A673 (cell line): Measurements from ENCODE around the gene MAP7. TPM values are rescaled to one million over a fixed set of nuclear protein-coding genes. Genes with fewer than 3 reads are reported as not detected.

Source experiments
- BruUV-seq: library from RNA; stranded (reverse); fragments of 400-500 nt; replicated peaks from 2 replicates; lab custom pipeline; 2021; lab: Mats Ljungman, UMichigan
- CTCF ChIA-PET: fragments of 300-600 bp; sonication (Branson Sonifier 250); formaldehyde crosslinking; loops from one replicate; lab custom pipeline; 2022; ENCODE audit warnings: antibody characterized with exemption; lab: Charles Lee
- POLR2A ChIA-PET: fragments of 300-600 bp; sonication (Branson Sonifier 250); formaldehyde crosslinking; loops from one replicate; lab custom pipeline; 2022; ENCODE audit warnings: antibody characterized with exemption; ENCODE audit not compliant: low non-redundant PET; lab: Charles Lee
- DNase-seq: peaks from one replicate; pipeline ENCODE4 v3.0.0-alpha.2; 2015; ENCODE audit warnings: low spot score
- H3K27ac ChIP-seq: fragments of 200-600 bp; sonication (generic); 2 replicates; pipeline ENCODE4 v1.5.1; 2016; ENCODE audit warnings: mixed run types, low read depth, mild to moderate bottlenecking, mixed read lengths, antibody characterized with exemption, low read length; ENCODE audit not compliant: poor library complexity, severe bottlenecking
- H3K27me3 ChIP-seq: fragments of 200-600 bp; sonication (generic); replicated peaks from 2 replicates; pipeline ENCODE4 v1.6.1; 2017; ENCODE audit warnings: mixed run types, low read depth, mild to moderate bottlenecking, mixed read lengths, antibody characterized with exemption, low read length; ENCODE audit not compliant: insufficient read depth, poor library complexity
- H3K36me3 ChIP-seq: fragments of 200-600 bp; sonication (generic); 2 replicates; pipeline ENCODE4 v1.6.1; 2016; ENCODE audit warnings: mixed run types, mild to moderate bottlenecking, mixed read lengths, antibody characterized with exemption, low read length; ENCODE audit not compliant: insufficient read depth, poor library complexity, severe bottlenecking
- H3K4me1 ChIP-seq: fragments of 200-600 bp; sonication (generic); 2 replicates; pipeline ENCODE4 v1.6.1; 2017; ENCODE audit warnings: mixed run types, mild to moderate bottlenecking, mixed read lengths, antibody characterized with exemption, low read length; ENCODE audit not compliant: insufficient read depth, poor library complexity, severe bottlenecking
- H3K4me3 ChIP-seq: fragments of 200-600 bp; sonication (generic); 2 replicates; pipeline ENCODE4 v1.5.1; 2016; ENCODE audit warnings: low read depth, mixed run types, mild to moderate bottlenecking, mixed read lengths, low read length; ENCODE audit not compliant: poor library complexity, severe bottlenecking
- H3K9me3 ChIP-seq: fragments of 200-600 bp; sonication (generic); 2 replicates; pipeline ENCODE4 v1.6.1; 2016; ENCODE audit warnings: mixed run types, low read depth, mild to moderate bottlenecking, mixed read lengths, antibody characterized with exemption, low read length; ENCODE audit not compliant: poor library complexity, severe bottlenecking
- CTCF ChIP-seq: fragments of 300-800, 200-600 bp; sonication (generic); conservative IDR thresholded peaks from 2 replicates; pipeline ENCODE4 v1.5.1; 2017; ENCODE audit warnings: low read depth, mild to moderate bottlenecking, antibody characterized with exemption, low read length, moderate library complexity, mixed read lengths
- EZH2 ChIP-seq: fragments of 200-600 bp; sonication (generic); IDR thresholded peaks from 2 replicates; pipeline ENCODE4 v1.6.1; 2017; ENCODE audit warnings: borderline replicate concordance, low read depth, mild to moderate bottlenecking, mixed read lengths, antibody characterized with exemption, low read length; ENCODE audit not compliant: poor library complexity, severe bottlenecking
- intact Hi-C: fragments of 100-400 bp; cut with micrococcal nuclease; formaldehyde crosslinking; loops from one replicate; pipeline ENCODE4 v1.10.0; 2022; ENCODE audit not compliant: unreplicated experiment
- total RNA-seq: library from RNA; stranded (reverse); gene quantifications from 2 replicates; pipeline ENCODE4 v1.2.3, GENCODE V29; 2021

The MAP7 gene
- total RNA-seq, 1 experiment from 2014 or later, result 0.09 TPM

GRCh38 chr6:136532030-136532429, 18.2 kb downstream of the MAP7 start:
- TF ChIP-seq EZH2, result no peak
- TF ChIP-seq CTCF, result no peak
- DNase-seq, result no peak
- Histone ChIP-seq H3K4me3 (no peak overlapping the region), H3K4me1 (no peaks in the 10 kb centered on the region), H3K27me3 (no peaks in the 10 kb centered on the region), H3K36me3 (no peaks in the 10 kb centered on the region), H3K9me3 (no peaks in the 10 kb centered on the region), H3K27ac (no peak overlapping the region)
- CTCF ChIA-PET, result no interaction called here
- POLR2A ChIA-PET, result no interaction called here
- BruUV-seq, result no TSS peak
- intact Hi-C loops, result no loop called here

GRCh38 chr6:136529710-136530109, 20.5 kb downstream of the MAP7 start:
- ChIA-PET POLR2A (no interaction called here), CTCF (no interaction called here)

GRCh38 chr6:136528477-136528876, 21.7 kb downstream of the MAP7 start:
- ChIA-PET POLR2A (no interaction called here), CTCF (no interaction called here)
- no peaks in the 10 kb centered on the region for H3K4me1 ChIP-seq
- H3K9me3 ChIP-seq, result no peaks in the 10 kb centered on the region
- no peak overlapping the region for H3K27ac ChIP-seq
- no TSS peak for BruUV-seq
- DNase-seq, result no peak
- H3K4me3 ChIP-seq, result no peak overlapping the region
- TF ChIP-seq CTCF (no peak), EZH2 (no peak)
- no peaks in the 10 kb centered on the region for H3K27me3 ChIP-seq
- intact Hi-C loops, result no loop called here
- H3K36me3 ChIP-seq, result no peaks in the 10 kb centered on the region

More at GRCh38 chr6:136529710-136530109, 20.5 kb downstream of the MAP7 start:
- H3K9me3 ChIP-seq, result no peaks in the 10 kb centered on the region
- no peak overlapping the region for H3K27ac ChIP-seq
- H3K4me3 ChIP-seq, result no peak overlapping the region
- no peak for DNase-seq
- H3K27me3 ChIP-seq, result no peaks in the 10 kb centered on the region
- H3K36me3 ChIP-seq, result no peaks in the 10 kb centered on the region
- no TSS peak for BruUV-seq
- intact Hi-C loops, result no loop called here
- TF ChIP-seq CTCF (no peak), EZH2 (no peak)
- H3K4me1 ChIP-seq, result no peaks in the 10 kb centered on the region
